Liver (tissue), 9 donors: ENCODE measurements around the gene ARHGEF7. TPM values are rescaled to one million over a fixed set of nuclear protein-coding genes. Genes with fewer than 3 reads are reported as not detected.

Source experiments
- DNase-seq: peaks from one replicate; pipeline ENCODE4 v3.0.0-alpha.2; 2017; ENCODE audit warnings: low spot score
- H3K27ac ChIP-seq, 2 donors: one replicate each; pipeline ENCODE4 v1.7.0; 2013; ENCODE audit warnings: inconsistent platforms in 2 of 2, low read length in 2 of 2, control low read depth in 1 of 2, low read depth in 1 of 2, mild to moderate bottlenecking in 1 of 2
- H3K27me3 ChIP-seq, 4 donors: one replicate each; pipeline versions ENCODE4 v1.6.1 to v1.7.0; 2013; ENCODE audit warnings: low read length in 3 of 4, inconsistent platforms in 1 of 4, mild to moderate bottlenecking in 1 of 4, moderate library complexity in 1 of 4; ENCODE audit not compliant: control insufficient read depth in 4 of 4, insufficient read depth in 4 of 4
- H3K36me3 ChIP-seq, 4 donors: one replicate each; pipeline versions ENCODE4 v1.6.1 to v1.7.0; 2013; ENCODE audit warnings: low read length in 3 of 4, mild to moderate bottlenecking in 3 of 4, low read depth in 1 of 4, moderate library complexity in 1 of 4; ENCODE audit not compliant: control insufficient read depth in 4 of 4, insufficient read depth in 3 of 4
- H3K4me1 ChIP-seq, 4 donors: one replicate each; pipeline versions ENCODE4 v1.6.1 to v1.7.0; 2013; ENCODE audit warnings: low read length in 3 of 4, mild to moderate bottlenecking in 3 of 4, moderate library complexity in 1 of 4; ENCODE audit not compliant: control insufficient read depth in 4 of 4, insufficient read depth in 4 of 4
- H3K4me3 ChIP-seq, 3 donors: one replicate each; pipeline versions ENCODE4 v1.6.1 to v1.7.0; 2013; ENCODE audit warnings: low read length in 3 of 3, control low read depth in 1 of 3, low read depth in 1 of 3, mild to moderate bottlenecking in 1 of 3
- H3K9ac ChIP-seq, 2 donors: one replicate each; pipeline ENCODE4 v1.7.0; 2013; ENCODE audit warnings: low read length in 2 of 2, mild to moderate bottlenecking in 2 of 2, moderate library complexity in 2 of 2, control low read depth in 1 of 2, low read depth in 1 of 2
- H3K9me3 ChIP-seq, 4 donors: one replicate each; pipeline versions ENCODE4 v1.6.1 to v1.7.0; 2013; ENCODE audit warnings: low read length in 3 of 4; ENCODE audit not compliant: control insufficient read depth in 4 of 4
- EGR1 ChIP-seq, 2 donors: IDR thresholded peaks; 2 replicates each; pipeline ENCODE4 v1.6.1; 2016 to 2018; ENCODE audit warnings: antibody characterized with exemption in 2 of 2, low read depth in 2 of 2
- FOXA1 ChIP-seq: IDR thresholded peaks from 2 replicates; pipeline ENCODE4 v1.6.1; 2016; ENCODE audit warnings: antibody characterized with exemption
- FOXA2 ChIP-seq: IDR thresholded peaks from 2 replicates; pipeline ENCODE4 v1.6.1; 2016; ENCODE audit warnings: antibody characterized with exemption
- GABPA ChIP-seq, 2 donors: IDR thresholded peaks in 1 of 2; conservative IDR thresholded peaks in 1 of 2; 2 replicates each; pipeline ENCODE4 v1.6.1; 2016; ENCODE audit warnings: antibody characterized with exemption in 2 of 2, mild to moderate bottlenecking in 1 of 2, moderate library complexity in 1 of 2
- HNF4G ChIP-seq: IDR thresholded peaks from 2 replicates; pipeline ENCODE4 v1.6.1; 2016; ENCODE audit warnings: antibody characterized with exemption
- JUND ChIP-seq, 2 donors: IDR thresholded peaks; 2 replicates each; pipeline ENCODE4 v1.6.1; 2016; ENCODE audit warnings: antibody characterized with exemption in 2 of 2
- NR2F2 ChIP-seq: IDR thresholded peaks from 2 replicates; pipeline ENCODE4 v1.6.1; 2016; ENCODE audit warnings: antibody characterized with exemption
- RAD21 ChIP-seq, 2 donors: IDR thresholded peaks; 2 replicates each; pipeline ENCODE4 v1.6.1; 2016; ENCODE audit warnings: antibody characterized with exemption in 2 of 2, mild to moderate bottlenecking in 2 of 2
- RXRA ChIP-seq, 2 donors: IDR thresholded peaks; 2 replicates each; pipeline ENCODE4 v1.6.1; 2017 to 2018; ENCODE audit warnings: antibody characterized with exemption in 2 of 2, mild to moderate bottlenecking in 1 of 2
- SP1 ChIP-seq: IDR thresholded peaks from 2 replicates; pipeline ENCODE4 v1.6.1; 2018; ENCODE audit warnings: antibody characterized with exemption, mild to moderate bottlenecking
- TAF1 ChIP-seq: conservative IDR thresholded peaks from 2 replicates; pipeline ENCODE4 v1.6.1; 2016; ENCODE audit warnings: antibody characterized with exemption, mild to moderate bottlenecking
- YY1 ChIP-seq: IDR thresholded peaks from 2 replicates; pipeline ENCODE4 v1.6.1; 2016; ENCODE audit warnings: antibody characterized with exemption, mild to moderate bottlenecking
- WGBS: extraction: QIAGEN DNeasy Blood & Tissue Kit; methylation state at CpG from one replicate; pipeline ENCODE4 v1.1.7; 2013; 5-methylcytosine and 5-hydroxymethylcytosine counted together
- polyA plus RNA-seq, 2 donors: library from polyadenylated mRNA; stranded (reverse) in 1 of 2; unstranded in 1 of 2; fragments of 200-250 nt in 1 of 2; fragments of >200 nt in 1 of 2; fragmentation: Nextera tagmentation in 1 of 2; extraction: Ambion mirVana in 1 of 2; gene quantifications; one replicate each; pipeline versions ENCODE4 v1.2.1 to v1.2.3, GENCODE V29; 2013 to 2015
- total RNA-seq, 2 donors: library from RNA; depleted of rRNA; stranded (reverse); fragments of >200 nt; gene quantifications; one replicate each; pipeline ENCODE4 v1.2.3, GENCODE V29; 2014
- TF ChIP-seq, protein P1 (sequence below): IDR thresholded peaks from 2 replicates; pipeline ENCODE4 v1.6.1; 2016; ENCODE audit warnings: antibody characterized with exemption
- TF ChIP-seq, protein P2 (sequence below): IDR thresholded peaks from 2 replicates; pipeline ENCODE4 v1.6.1; 2016; ENCODE audit warnings: antibody characterized with exemption, mild to moderate bottlenecking
- TF ChIP-seq, protein P3 (sequence below): IDR thresholded peaks from 2 replicates; pipeline ENCODE4 v1.6.1; 2016; ENCODE audit warnings: antibody characterized with exemption
- TF ChIP-seq, protein P4 (sequence below): fragments of 150-350 bp; IDR thresholded peaks from 2 replicates; pipeline ENCODE4 v1.5.1; 2017; ENCODE audit warnings: improper control_type of control experiment, low read depth, low read length; ENCODE audit not compliant: missing input control
- donor health status: healthy.
- donor health status: healthy.
- donor health status: healthy.
- donor health status: healthy.
- donor health status: healthy.

The ARHGEF7 gene
- total and polyA plus RNA-seq, 4 donors, result 10.3 to 37.5 (median 20.1) TPM

DNA sequence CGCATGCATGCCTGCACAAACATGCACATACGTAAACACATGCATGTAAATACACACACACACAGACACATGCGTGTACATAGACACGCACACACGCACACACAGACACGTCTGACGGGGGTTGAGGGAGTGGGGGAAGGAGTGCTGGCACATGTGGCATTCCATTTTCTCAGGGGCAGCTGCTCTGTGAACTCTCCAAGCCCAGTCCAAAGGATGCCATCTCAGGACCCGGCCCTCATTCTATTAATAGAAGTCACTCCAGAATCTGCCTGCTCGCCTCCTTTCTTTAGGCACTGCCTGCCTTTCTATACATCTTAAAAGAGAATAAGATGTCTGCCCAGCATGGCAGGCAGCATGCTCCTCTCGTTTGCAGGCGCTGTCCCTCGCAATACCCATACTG, 5.3 kb downstream of the ARHGEF7 start:
- 88% methylated on average over 12 of the region's 12 CpGs for WGBS
- H3K27ac ChIP-seq, result no peak overlapping the region
- TF ChIP-seq, protein P1, sequence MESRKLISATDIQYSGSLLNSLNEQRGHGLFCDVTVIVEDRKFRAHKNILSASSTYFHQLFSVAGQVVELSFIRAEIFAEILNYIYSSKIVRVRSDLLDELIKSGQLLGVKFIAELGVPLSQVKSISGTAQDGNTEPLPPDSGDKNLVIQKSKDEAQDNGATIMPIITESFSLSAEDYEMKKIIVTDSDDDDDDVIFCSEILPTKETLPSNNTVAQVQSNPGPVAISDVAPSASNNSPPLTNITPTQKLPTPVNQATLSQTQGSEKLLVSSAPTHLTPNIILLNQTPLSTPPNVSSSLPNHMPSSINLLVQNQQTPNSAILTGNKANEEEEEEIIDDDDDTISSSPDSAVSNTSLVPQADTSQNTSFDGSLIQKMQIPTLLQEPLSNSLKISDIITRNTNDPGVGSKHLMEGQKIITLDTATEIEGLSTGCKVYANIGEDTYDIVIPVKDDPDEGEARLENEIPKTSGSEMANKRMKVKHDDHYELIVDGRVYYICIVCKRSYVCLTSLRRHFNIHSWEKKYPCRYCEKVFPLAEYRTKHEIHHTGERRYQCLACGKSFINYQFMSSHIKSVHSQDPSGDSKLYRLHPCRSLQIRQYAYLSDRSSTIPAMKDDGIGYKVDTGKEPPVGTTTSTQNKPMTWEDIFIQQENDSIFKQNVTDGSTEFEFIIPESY, result no peak
- TF ChIP-seq, protein P2, sequence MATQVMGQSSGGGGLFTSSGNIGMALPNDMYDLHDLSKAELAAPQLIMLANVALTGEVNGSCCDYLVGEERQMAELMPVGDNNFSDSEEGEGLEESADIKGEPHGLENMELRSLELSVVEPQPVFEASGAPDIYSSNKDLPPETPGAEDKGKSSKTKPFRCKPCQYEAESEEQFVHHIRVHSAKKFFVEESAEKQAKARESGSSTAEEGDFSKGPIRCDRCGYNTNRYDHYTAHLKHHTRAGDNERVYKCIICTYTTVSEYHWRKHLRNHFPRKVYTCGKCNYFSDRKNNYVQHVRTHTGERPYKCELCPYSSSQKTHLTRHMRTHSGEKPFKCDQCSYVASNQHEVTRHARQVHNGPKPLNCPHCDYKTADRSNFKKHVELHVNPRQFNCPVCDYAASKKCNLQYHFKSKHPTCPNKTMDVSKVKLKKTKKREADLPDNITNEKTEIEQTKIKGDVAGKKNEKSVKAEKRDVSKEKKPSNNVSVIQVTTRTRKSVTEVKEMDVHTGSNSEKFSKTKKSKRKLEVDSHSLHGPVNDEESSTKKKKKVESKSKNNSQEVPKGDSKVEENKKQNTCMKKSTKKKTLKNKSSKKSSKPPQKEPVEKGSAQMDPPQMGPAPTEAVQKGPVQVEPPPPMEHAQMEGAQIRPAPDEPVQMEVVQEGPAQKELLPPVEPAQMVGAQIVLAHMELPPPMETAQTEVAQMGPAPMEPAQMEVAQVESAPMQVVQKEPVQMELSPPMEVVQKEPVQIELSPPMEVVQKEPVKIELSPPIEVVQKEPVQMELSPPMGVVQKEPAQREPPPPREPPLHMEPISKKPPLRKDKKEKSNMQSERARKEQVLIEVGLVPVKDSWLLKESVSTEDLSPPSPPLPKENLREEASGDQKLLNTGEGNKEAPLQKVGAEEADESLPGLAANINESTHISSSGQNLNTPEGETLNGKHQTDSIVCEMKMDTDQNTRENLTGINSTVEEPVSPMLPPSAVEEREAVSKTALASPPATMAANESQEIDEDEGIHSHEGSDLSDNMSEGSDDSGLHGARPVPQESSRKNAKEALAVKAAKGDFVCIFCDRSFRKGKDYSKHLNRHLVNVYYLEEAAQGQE, result no peak
- TF ChIP-seq FOXA1 (no peak), RXRA (IDR thresholded peaks at IDR 0.05) (no peak), NR2F2 (no peak), JUND (IDR thresholded peaks at IDR 0.05) (no peak), GABPA (IDR thresholded peaks at IDR 0.05 in 1 of 2, conservative IDR thresholded peaks at IDR 0.05 in 1 of 2) (no peak), TAF1 (no peak)

DNA sequence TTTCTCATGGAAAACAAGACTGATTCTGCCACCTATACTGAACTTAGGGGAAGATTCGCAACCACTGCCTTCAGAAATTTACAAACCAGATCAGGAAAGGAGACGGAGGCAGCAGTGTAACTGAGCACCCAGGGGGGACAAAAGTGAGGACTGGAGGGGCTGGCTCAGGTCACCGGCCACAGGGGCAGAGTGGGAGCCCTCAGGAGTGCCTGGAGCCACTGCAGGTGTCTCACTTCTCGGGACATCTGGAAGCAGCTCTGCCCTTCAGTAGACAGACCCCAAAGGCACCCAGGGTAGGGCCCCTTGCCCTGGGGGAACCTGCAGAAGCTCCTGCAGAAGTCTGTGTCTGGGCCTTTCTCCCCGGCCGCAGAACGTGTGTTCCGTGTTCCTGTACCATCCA, 5.8 kb downstream of the ARHGEF7 start:
- no peak overlapping the region for H3K27ac ChIP-seq
- no peaks in the 10 kb centered on the region for H3K36me3 ChIP-seq
- no peaks in the 10 kb centered on the region for H3K9me3 ChIP-seq
- DNase-seq, result no peak
- H3K9ac ChIP-seq, result no peak overlapping the region
- no peak overlapping the region for H3K4me3 ChIP-seq
- TF ChIP-seq TAF1 (no peak), SP1 (no peak), YY1 (no peak), FOXA2 (no peak), NR2F2 (no peak), RXRA (IDR thresholded peaks at IDR 0.05) (no peak), FOXA1 (no peak), EGR1 (IDR thresholded peaks at IDR 0.05; ENCODE audit: low read depth in 2 of 2) (no peak), RAD21 (IDR thresholded peaks at IDR 0.05) (no peak), HNF4G (no peak), GABPA (IDR thresholded peaks at IDR 0.05 in 1 of 2, conservative IDR thresholded peaks at IDR 0.05 in 1 of 2) (no peak)
- TF ChIP-seq, protein P3, sequence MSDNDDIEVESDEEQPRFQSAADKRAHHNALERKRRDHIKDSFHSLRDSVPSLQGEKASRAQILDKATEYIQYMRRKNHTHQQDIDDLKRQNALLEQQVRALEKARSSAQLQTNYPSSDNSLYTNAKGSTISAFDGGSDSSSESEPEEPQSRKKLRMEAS, result no peak
- TF ChIP-seq, protein P4, sequence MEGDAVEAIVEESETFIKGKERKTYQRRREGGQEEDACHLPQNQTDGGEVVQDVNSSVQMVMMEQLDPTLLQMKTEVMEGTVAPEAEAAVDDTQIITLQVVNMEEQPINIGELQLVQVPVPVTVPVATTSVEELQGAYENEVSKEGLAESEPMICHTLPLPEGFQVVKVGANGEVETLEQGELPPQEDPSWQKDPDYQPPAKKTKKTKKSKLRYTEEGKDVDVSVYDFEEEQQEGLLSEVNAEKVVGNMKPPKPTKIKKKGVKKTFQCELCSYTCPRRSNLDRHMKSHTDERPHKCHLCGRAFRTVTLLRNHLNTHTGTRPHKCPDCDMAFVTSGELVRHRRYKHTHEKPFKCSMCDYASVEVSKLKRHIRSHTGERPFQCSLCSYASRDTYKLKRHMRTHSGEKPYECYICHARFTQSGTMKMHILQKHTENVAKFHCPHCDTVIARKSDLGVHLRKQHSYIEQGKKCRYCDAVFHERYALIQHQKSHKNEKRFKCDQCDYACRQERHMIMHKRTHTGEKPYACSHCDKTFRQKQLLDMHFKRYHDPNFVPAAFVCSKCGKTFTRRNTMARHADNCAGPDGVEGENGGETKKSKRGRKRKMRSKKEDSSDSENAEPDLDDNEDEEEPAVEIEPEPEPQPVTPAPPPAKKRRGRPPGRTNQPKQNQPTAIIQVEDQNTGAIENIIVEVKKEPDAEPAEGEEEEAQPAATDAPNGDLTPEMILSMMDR, result no peak
- TF ChIP-seq, protein P1, result no peak
- H3K27me3 ChIP-seq, result no peaks in the 10 kb centered on the region
- WGBS, result 89% methylated on average over 8 of the region's 8 CpGs
- peaks cover 0 to 41% (median 32%) of the 10 kb centered on the region in 4 donors for H3K4me1 ChIP-seq

More for the DNA sequence above, 5.3 kb downstream of the ARHGEF7 start:
- no peak overlapping the region for H3K4me3 ChIP-seq
- no peak overlapping the region for H3K9ac ChIP-seq
- H3K9me3 ChIP-seq, result no peaks in the 10 kb centered on the region
- peaks cover 1 to 41% (median 32%) of the 10 kb centered on the region in 4 donors for H3K4me1 ChIP-seq
- H3K27me3 ChIP-seq, result no peaks in the 10 kb centered on the region
- DNase-seq, result no peak
- no peaks in the 10 kb centered on the region for H3K36me3 ChIP-seq
